GM21423 (cell line): ENCODE measurements around the gene S100A7.
"Not testable (repeated sequence)": the region's sequence is repeated elsewhere in the genome, so short reads cannot be mapped to it uniquely, and the experiment has no call there.

Experiments used
- ATAC-seq: cut with Tn5 transposase; IDR thresholded peaks from one replicate; pipeline ENCODE4 v1.9.1; 2021; ENCODE audit warnings: mild to moderate bottlenecking, moderate library complexity; ENCODE audit not compliant: unreplicated experiment

Gene S100A7

DNA sequence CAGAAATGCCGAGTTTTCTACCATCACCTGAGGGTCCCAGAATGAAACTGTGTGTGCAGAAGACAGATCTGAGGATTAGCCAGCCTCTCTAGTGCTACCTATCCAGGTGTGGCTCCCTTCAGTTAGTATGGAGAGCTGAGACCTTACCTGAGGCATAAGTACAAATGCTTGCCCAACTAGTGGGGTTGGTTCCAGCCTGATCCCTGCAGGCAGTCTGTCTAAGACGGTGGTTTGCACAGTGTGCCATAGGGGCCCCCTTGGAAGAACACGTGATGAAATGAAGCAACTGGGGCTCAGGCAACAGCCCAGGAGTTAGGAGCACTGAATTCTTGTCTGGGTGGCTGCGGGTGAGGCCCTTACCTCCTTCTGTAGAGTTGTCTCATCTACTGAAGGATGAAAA lies 28.5 kb downstream of the S100A7 start:
- ATAC-seq: no peak

DNA sequence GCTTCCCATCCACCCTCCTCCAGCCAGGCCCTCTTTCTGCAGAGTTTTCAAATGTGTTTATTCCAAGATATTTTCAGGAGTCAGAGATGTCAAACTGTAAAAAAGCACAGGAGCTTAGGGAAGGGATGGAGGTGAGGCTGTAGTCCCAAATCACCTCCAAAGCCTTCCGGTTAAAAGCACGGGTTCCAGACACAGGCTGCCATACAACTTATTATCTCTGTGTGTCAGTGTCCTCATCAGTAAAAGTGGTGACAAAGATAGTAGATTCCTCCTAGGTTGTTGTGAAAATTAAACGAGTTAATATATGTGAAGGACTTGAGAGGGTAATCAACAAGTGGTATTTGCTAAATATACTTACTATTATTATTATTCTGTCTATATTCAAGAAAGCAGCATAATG lies 29.0 kb downstream of the S100A7 start:
- ATAC-seq: no peak

DNA sequence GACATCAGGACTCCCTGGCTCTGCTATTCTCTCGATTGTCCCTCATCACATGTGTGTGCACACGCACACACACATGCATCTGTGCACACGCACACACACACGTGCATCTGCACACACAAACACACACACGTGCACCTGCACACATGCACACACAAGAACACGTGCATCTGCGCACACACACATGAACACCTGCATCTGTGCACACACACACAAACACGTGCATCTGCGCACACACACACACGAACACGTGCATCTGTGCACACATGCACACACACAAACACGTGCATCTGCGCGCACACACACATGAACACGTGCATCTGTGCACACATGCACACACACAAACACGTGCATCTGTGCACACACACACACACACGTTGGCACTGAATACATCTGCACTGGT lies 29.4 kb downstream of the S100A7 start:
- no peak for ATAC-seq

GRCh38 chr1:153430561-153430960 lies 29.9 kb downstream of the S100A7 start:
- ATAC-seq: no peak

DNA sequence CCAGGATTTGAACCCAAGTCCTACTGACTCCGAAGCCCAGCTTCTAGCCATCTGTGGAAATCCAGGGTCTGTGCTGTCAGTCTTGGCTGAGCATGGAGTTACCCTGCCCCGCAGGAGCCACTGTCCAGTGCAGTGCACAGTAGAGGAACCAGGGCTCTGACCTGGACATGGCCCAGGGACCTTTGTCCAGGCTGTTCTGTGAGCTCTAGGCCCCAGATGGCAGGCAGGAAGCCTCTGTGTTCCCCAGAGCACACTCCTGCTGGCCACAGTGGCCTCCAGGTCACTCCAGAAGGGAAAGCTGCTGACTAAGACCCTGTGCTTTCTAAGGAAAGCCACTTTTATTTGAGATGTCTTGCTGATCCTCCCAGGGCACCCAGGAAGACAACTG lies 30.3 kb downstream of the S100A7 start:
- no peak for ATAC-seq

DNA sequence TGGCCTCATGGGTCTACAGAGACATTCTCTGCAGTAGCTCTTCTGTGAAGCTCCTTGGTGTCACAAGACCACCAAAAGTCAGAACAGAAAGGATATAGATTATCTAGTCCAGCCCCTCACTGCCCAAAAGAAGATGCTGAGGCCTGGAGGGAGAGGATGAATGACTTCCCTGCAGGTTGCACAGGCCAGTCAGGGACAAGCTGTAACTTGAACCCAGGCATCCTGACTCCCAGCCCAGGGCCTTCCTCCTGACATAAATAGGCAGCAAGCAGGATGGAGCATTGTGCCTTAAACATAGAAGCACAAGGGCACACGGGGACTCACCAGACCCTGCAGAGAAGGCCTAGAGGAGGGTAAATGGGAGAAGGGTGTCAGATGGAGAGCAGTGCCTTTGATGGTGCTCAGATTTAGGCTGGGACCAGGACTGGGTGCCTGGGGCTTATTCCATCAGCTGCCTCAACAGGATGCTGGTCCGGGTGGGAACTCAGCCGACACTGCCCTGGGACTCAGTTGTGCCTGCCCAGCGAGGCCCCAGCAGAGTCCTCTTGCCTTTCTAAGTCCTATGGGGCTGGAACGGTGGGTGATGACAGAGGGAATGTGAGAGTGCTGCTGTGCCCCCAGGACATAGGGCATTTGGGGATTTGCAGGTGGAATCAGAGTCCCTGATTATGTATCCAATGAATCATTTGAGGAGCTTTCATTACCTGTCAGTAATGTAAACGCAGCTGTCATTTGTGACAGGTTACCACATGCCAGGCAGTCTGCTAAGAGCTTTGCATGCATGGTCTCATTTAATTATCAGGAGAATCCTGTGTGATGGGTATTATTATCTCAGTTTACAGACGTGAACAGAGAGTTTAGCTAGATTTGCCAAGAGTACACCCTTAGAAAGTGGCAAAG lies 30.9 kb downstream of the S100A7 start:
- ATAC-seq: no peak

GRCh38 chr1:153428791-153429190 lies 31.7 kb downstream of the S100A7 start:
- ATAC-seq: no peak

DNA sequence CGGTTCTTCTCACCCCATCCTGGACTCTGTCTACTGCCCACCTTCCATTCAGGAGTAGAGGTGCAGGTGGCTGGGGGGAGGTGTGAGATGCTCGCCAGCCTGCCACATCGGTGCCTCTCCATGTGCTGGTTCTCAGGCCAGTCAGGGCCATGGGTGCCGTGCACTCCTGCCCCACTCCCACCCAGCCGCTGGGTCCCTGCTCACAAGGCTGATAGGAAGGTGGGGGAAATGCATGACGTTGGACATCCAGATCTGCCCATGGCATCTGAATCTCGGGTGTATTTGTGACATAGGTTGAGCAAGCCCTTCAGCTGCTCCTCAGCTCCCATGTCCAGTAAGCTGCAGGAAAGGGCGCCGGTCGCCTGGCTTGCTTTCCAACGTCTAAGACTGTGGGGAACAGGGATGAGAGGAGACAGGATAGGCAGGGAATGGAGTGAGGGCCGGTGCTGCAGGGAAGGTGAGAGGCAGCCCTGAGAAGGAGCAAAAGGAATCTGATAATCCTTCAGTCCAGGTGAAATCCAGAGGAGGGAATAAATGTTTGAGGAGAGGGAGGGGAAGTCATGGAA lies 32.3 kb downstream of the S100A7 start:
- ATAC-seq: no peak

- no peak for ATAC-seq
Measured at GRCh38 chr1:153426809-153427208, 33.6 kb downstream of the S100A7 start.

GRCh38 chr1:153422450-153423068 lies 37.9 kb downstream of the S100A7 start:
- ATAC-seq: no peak

DNA sequence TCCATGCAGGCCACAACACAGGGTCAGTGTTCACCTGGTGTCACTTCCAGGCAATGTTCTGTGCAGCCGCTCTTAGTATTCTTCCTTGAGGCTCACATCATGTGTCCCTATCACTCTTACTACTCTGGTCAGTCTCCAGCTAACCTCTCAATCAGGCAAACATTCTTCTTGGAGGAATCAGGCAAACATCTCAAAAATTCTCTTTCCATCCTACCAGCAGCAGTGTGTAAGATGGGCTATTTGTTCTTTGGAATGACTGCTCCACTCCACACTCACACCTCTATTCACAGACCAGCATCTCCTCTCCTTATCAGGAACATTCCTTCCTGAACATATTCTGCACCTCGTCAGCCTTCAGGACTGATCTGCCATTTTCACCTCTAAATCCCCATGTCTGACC lies 40.1 kb downstream of the S100A7 start:
- no peak for ATAC-seq

- ATAC-seq: not testable (repeated sequence)
Measured at GRCh38 chr1:153419436-153419793, 41.0 kb downstream of the S100A7 start.

DNA sequence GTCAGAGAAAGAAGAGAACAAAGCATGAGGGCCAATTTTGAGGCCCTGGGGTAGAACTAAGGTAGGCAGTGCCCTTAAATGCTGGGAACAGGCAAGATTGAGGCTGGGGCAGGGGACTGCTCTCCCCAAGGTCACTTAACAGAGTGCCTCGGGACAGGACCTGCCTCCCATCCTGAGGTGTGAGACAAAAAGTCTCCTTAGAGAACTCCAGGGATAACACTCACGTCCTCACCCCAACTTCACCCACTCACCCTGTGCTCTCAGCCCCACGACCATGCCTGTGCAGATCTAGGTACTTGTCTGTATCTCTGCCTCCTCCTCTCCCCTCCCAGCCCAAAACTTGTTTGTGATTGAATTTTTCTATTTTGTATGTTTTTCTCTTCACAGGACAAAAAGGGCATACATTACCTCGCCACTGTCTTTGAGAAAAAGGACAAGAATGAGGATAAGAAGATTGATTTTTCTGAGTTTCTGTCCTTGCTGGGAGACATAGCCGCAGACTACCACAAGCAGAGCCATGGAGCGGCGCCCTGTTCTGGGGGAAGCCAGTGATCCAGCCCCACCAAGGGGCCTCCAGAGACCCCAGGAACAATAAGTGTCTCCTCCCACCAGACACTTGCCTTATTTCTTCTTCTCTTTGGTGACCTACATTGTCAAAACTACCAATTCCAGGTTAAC lies 41.6 kb downstream of the S100A7 start:
- not testable (repeated sequence) for ATAC-seq

GRCh38 chr1:153417136-153417888 lies 43.1 kb downstream of the S100A7 start:
- ATAC-seq: no peak

DNA sequence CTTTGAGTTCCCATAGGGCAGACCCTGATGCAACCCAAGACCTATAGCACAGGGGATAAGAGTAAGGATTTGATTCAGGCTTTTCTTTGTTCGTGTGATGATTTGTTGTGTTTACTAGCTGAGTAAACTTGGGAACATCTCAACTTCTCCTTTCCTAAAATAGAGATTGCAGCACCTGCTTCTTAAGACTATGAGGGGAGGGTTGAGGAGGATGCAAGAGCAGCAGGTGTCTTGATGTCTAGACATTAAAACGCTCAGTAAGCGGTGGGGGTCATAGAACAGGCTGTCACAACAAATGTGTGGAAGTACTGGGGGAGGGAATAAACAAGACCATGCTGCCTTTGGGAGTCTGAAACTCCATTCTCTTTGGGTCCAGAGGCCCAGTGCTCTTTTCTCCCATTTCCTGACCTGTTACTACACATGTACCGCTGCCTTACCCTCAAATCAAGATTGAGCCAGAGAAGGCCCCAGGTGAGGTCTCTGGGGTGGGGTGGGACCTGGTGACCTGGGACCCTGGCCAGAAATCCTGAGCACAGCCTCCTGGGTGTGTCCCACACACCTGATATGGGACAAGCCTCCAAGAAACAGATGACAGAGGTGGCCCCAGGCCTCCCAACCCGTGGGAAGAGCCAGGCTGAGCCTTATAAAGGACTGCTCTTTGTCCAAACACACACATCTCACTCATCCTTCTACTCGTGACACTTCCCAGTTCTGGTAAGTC lies 44.4 kb downstream of the S100A7 start, which contains the start of gene S100A7A:
Gene S100A7A, plus strand, starts transcription at position 671 of the 721 bp plus-strand sequence. CDS start 1,563 bp downstream, outside the sequence.
- no peak for ATAC-seq

DNA sequence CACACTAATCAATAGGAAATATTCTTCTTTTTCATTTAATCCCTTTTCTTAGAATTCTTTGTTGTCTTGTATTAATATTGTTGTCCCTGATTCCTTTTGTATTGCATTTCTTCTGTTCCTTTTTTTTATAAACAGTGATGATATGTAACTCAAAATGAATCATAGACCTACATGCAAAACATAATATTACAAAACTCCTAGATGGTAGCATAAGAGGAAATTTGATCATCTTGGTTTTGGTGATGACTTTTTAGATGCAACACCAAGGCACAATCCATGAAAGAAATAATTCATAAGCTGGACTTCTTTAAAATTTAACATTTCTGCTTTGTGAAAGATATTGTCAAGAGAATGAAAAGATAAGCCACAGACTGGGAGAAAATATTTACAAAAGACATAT lies 46.5 kb downstream of the S100A7 start:
- ATAC-seq: not testable (repeated sequence)
